GM12801 (cell line): ENCODE measurements around the gene EEIG1.

Experiments used
- CTCF ChIP-seq: IDR thresholded peaks from one replicate; pipeline ENCODE4 v1.5.1; 2011; ENCODE audit warnings: control low read depth; ENCODE audit not compliant: insufficient read length; ENCODE audit errors: extremely low read depth

The EEIG1 gene

GRCh38 chr9:127953154-127953553 lies 27.6 kb downstream of the EEIG1 start:
- no peak for TF ChIP-seq CTCF

- no peak for TF ChIP-seq CTCF
Observed at GRCh38 chr9:127950513-127951289, 30.1 kb downstream of the EEIG1 start.

- no peak for TF ChIP-seq CTCF
Observed at GRCh38 chr9:127949827-127950512, 30.8 kb downstream of the EEIG1 start.

- no peak for TF ChIP-seq CTCF
Observed at GRCh38 chr9:127947841-127948710, 32.7 kb downstream of the EEIG1 start.

GRCh38 chr9:127946728-127947127 lies 34.1 kb downstream of the EEIG1 start:
- TF ChIP-seq CTCF = no peak

- no peak for TF ChIP-seq CTCF
Observed at GRCh38 chr9:127945942-127946341, 34.8 kb downstream of the EEIG1 start.

- TF ChIP-seq CTCF = no peak
Observed at GRCh38 chr9:127945338-127945737, 35.5 kb downstream of the EEIG1 start.
